Fibroblast of lung (primary cell): ENCODE data around the gene PACSIN2. TPM values are rescaled to one million over a fixed set of nuclear protein-coding genes. Genes with fewer than 3 reads are reported as not detected.

ENCODE experiments used
- DNase-seq, 2 donors: peaks; one replicate each; pipeline versions ENCODE4 v3.0.0 to v3.0.0-alpha.2; 2010; ENCODE audit warnings: low read depth in 2 of 2
- H2AFZ ChIP-seq: 2 replicates; pipeline ENCODE4 v1.5.1; 2012; ENCODE audit warnings: low read length, control low read depth, inconsistent platforms
- H3K27ac ChIP-seq: 2 replicates; pipeline ENCODE4 v1.5.1; 2011; ENCODE audit warnings: low read length, control low read depth; ENCODE audit not compliant: insufficient read depth
- H3K27me3 ChIP-seq: 2 replicates; pipeline ENCODE4 v1.5.1; 2011; ENCODE audit warnings: mild to moderate bottlenecking, low read length; ENCODE audit not compliant: control insufficient read depth, insufficient read depth
- H3K36me3 ChIP-seq: 2 replicates; pipeline ENCODE4 v1.5.1; 2011; ENCODE audit warnings: low read length; ENCODE audit not compliant: control insufficient read depth, insufficient read depth
- H3K4me1 ChIP-seq: 2 replicates; pipeline ENCODE4 v1.5.1; 2011; ENCODE audit warnings: low read length; ENCODE audit not compliant: control insufficient read depth, insufficient read depth; ENCODE audit errors: extremely low read depth
- H3K4me2 ChIP-seq: 2 replicates; pipeline ENCODE4 v1.5.1; 2011; ENCODE audit warnings: low read length, control low read depth; ENCODE audit not compliant: insufficient read depth; ENCODE audit errors: extremely low read depth
- H3K4me3 ChIP-seq, 4 experiments: fragments of 200-600 bp in 1 of 4; sonication (generic) in 1 of 4; replicated peaks in 1 of 4; 2 replicates each; pipeline ENCODE4 v1.5.1; 2011 to 2016; ENCODE audit warnings: low read length in 4 of 4, low read depth in 3 of 4, mild to moderate bottlenecking in 3 of 4, control low read depth in 2 of 4, inconsistent platforms in 1 of 4, mixed read lengths in 1 of 4; ENCODE audit not compliant: insufficient read depth in 1 of 4; ENCODE audit errors: control extremely low read depth in 1 of 4
- H3K79me2 ChIP-seq: 2 replicates; pipeline ENCODE4 v1.5.1; 2012; ENCODE audit warnings: mild to moderate bottlenecking, low read length, inconsistent platforms; ENCODE audit not compliant: control insufficient read depth, insufficient read depth
- H3K9ac ChIP-seq: 2 replicates; pipeline ENCODE4 v1.5.1; 2011; ENCODE audit warnings: mild to moderate bottlenecking, low read length, control low read depth; ENCODE audit not compliant: insufficient read depth
- H3K9me3 ChIP-seq: 2 replicates; pipeline ENCODE4 v1.5.1; 2012; ENCODE audit warnings: low read depth, low read length; ENCODE audit not compliant: control insufficient read depth, insufficient read depth
- H4K20me1 ChIP-seq: 2 replicates; pipeline ENCODE4 v1.5.1; 2011; ENCODE audit warnings: low read length; ENCODE audit not compliant: control insufficient read depth, insufficient read depth; ENCODE audit errors: extremely low read depth
- EZH2 ChIP-seq: IDR thresholded peaks from 2 replicates; pipeline ENCODE4 v1.5.1; 2012; ENCODE audit warnings: low read length, control low read depth, mild to moderate bottlenecking; ENCODE audit errors: missing control alignments
- polyA plus RNA-seq, 2 donors: library from polyadenylated mRNA; depleted of rRNA in 1 of 2; stranded (reverse) in 1 of 2; unstranded in 1 of 2; fragments of >200 nt; gene quantifications; 2 replicates each; pipeline ENCODE4 v1.2.1, GENCODE V29; 2011 to 2012; ENCODE audit warnings: missing spikeins in 1 of 2
- total RNA-seq: library from RNA; depleted of rRNA; stranded (reverse); fragments of >200 nt; gene quantifications from 2 replicates; pipeline ENCODE4 v1.2.1, GENCODE V29; 2014
- TF ChIP-seq, protein P1 (sequence below), 2 donors: IDR thresholded peaks in 1 of 2; conservative IDR thresholded peaks in 1 of 2; 1 replicate in 1 of 2; 2 replicates in 1 of 2; pipeline ENCODE4 v1.5.1; 2011 to 2012; ENCODE audit warnings: low read length in 2 of 2, control low read depth in 1 of 2, inconsistent platforms in 1 of 2, low read depth in 1 of 2, mild to moderate bottlenecking in 1 of 2

PACSIN2 gene
- total and polyA plus RNA-seq, 2 donors (not counting 1 experiment from before 2014, with no cell fraction given) = 30.1 to 41.4 TPM

GRCh38 chr22:42865536-42865935 lies 149.4 kb downstream of the PACSIN2 start:
- Histone ChIP-seq H3K9ac (no peak overlapping the region), H3K27ac (no peak overlapping the region), H3K4me1 (peaks cover 3% of the 10 kb centered on the region), H3K27me3 (no peaks in the 10 kb centered on the region), H3K36me3 (no peaks in the 10 kb centered on the region), H3K4me2 (no peak overlapping the region), H2AFZ (no peak overlapping the region), H3K79me2 (no peaks in the 10 kb centered on the region), H3K4me3 (no peak overlapping the region), H4K20me1 (no peaks in the 10 kb centered on the region), H3K9me3 (no peaks in the 10 kb centered on the region)
- TF ChIP-seq, protein P1, sequence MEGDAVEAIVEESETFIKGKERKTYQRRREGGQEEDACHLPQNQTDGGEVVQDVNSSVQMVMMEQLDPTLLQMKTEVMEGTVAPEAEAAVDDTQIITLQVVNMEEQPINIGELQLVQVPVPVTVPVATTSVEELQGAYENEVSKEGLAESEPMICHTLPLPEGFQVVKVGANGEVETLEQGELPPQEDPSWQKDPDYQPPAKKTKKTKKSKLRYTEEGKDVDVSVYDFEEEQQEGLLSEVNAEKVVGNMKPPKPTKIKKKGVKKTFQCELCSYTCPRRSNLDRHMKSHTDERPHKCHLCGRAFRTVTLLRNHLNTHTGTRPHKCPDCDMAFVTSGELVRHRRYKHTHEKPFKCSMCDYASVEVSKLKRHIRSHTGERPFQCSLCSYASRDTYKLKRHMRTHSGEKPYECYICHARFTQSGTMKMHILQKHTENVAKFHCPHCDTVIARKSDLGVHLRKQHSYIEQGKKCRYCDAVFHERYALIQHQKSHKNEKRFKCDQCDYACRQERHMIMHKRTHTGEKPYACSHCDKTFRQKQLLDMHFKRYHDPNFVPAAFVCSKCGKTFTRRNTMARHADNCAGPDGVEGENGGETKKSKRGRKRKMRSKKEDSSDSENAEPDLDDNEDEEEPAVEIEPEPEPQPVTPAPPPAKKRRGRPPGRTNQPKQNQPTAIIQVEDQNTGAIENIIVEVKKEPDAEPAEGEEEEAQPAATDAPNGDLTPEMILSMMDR (conservative IDR thresholded peaks at IDR 0.05 in 1 of 2, IDR thresholded peaks at IDR 0.05 in 1 of 2; ENCODE audit: low read depth in 1 of 2, low read length in 2 of 2) = no peak
- TF ChIP-seq EZH2 = no peak
- peak in 1 of 2 donors; percentile 39 for DNase-seq

DNA sequence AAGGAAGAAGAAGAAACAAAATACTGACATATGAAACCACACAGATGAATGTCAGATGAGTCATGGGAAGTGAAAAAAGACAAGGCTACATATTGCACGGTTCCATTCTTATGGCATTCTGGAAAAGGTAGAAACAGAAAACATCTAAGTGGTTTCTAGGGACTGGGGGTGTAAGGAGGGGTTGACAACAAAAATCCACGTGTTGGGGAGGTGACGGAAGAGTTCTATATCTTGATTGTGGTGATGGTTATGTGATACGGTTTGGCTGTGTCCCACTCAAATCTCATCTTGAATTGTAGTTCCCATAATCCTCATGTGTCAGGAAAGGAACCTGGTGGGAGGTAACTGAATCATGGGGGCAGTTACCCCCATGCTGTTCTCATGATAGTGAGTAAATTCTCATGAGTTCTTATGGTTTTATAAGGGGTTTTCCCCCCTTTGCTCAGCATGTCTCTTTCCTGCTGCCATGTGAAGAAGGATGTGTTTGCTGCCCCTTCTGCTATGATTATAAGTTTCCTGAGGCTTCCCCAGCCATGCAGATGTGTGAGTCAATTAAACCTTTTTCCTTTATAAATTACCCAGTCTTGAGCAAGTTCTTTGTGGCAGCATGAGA lies 151.5 kb downstream of the PACSIN2 start:
- H3K9ac ChIP-seq = no peak overlapping the region
- no peaks in the 10 kb centered on the region for H3K79me2 ChIP-seq
- no peak overlapping the region for H3K27ac ChIP-seq
- no peaks in the 10 kb centered on the region for H3K9me3 ChIP-seq
- no peaks in the 10 kb centered on the region for H3K36me3 ChIP-seq
- peaks cover 3% of the 10 kb centered on the region for H3K4me1 ChIP-seq
- H3K27me3 ChIP-seq = no peaks in the 10 kb centered on the region
- H3K4me2 ChIP-seq = no peak overlapping the region
- no peaks in the 10 kb centered on the region for H4K20me1 ChIP-seq
- peak; percentile 72 to 98 for DNase-seq
- TF ChIP-seq EZH2 = no peak
- TF ChIP-seq, protein P1 (conservative IDR thresholded peaks at IDR 0.05 in 1 of 2, IDR thresholded peaks at IDR 0.05 in 1 of 2; ENCODE audit: low read depth in 1 of 2, low read length in 2 of 2) = no peak
- H3K4me3 ChIP-seq = no peak overlapping the region
- H2AFZ ChIP-seq = no peak overlapping the region

DNA sequence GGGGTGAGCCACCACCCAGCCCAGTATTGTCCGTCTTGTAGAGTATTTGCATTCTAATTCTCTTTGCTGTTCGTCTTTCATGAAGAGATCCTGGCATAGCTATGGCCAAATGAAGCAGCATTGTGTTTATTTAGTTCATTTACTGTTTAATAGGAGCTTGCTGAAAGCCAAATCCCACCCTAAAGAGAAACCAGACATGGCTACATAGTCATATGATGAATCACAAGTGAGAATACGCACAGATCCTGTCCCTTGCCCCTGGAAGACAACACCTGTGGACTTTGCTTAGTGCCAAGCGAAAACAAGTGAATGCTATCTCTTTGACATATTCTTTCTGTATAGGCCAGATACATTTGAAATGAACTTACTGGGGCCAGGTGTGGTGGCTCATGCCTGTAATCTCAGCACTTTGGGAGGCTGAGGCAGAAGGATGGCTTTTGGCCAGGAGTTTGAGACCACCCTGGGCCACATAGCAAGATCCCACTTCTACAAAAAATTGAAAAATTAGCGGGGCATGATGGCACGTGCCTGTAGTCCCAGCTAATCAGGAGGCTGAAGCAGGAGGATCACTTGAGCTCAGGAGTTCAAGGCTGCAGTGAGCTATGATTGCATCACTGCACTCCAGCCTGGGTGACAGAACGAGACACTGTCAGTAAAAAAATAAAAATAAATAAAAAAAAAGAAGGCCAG lies 152.8 kb downstream of the PACSIN2 start:
- Histone ChIP-seq H3K79me2 (no peaks in the 10 kb centered on the region), H2AFZ (no peak overlapping the region), H3K27ac (no peak overlapping the region), H4K20me1 (no peaks in the 10 kb centered on the region), H3K27me3 (no peaks in the 10 kb centered on the region), H3K4me3 (no peak overlapping the region), H3K4me2 (no peak overlapping the region), H3K9me3 (no peaks in the 10 kb centered on the region), H3K4me1 (peaks cover 3% of the 10 kb centered on the region), H3K9ac (no peak overlapping the region), H3K36me3 (no peaks in the 10 kb centered on the region)
- TF ChIP-seq, protein P1 (conservative IDR thresholded peaks at IDR 0.05 in 1 of 2, IDR thresholded peaks at IDR 0.05 in 1 of 2; ENCODE audit: low read depth in 1 of 2, low read length in 2 of 2) = no peak
- no peak for TF ChIP-seq EZH2
- DNase-seq = peak in 1 of 2 donors; percentile 89
